ENCODE data around the gene LRIG1.

Gene LRIG1

GRCh38 chr3:66437341-66437929 is 63.4 kb downstream of the LRIG1 start:
- H3K4me1 ChIP-seq (ENCODE audit: low read length), result peaks cover 15% of the 10 kb centered on the region

GRCh38 chr3:66435989-66436388 is 64.8 kb downstream of the LRIG1 start:
- no peak overlapping the region for H3K4me2 ChIP-seq (ENCODE audit: low read length)
- H3K4me3 ChIP-seq (ENCODE audit: low read length), result no peak overlapping the region
- H3K79me2 ChIP-seq (ENCODE audit: low read length), result peaks cover 16% of the 10 kb centered on the region

More at GRCh38 chr3:66437341-66437929, 63.4 kb downstream of the LRIG1 start:
- peaks cover 7% of the 10 kb centered on the region; the same call in 1 of the 2 replicates for H4K20me1 ChIP-seq (ENCODE audit: insufficient read depth, low read length)
- H3K27me3 ChIP-seq (ENCODE audit: low read depth, low read length), result no peaks in the 10 kb centered on the region
- H3K27ac ChIP-seq (ENCODE audit: low read length), result no peak overlapping the region
- no peak overlapping the region for H3K4me3 ChIP-seq (ENCODE audit: low read length)
- peaks cover 12% of the 10 kb centered on the region for H3K79me2 ChIP-seq (ENCODE audit: low read length)
- no peak overlapping the region for H3K9ac ChIP-seq (ENCODE audit: low read length)
- H3K36me3 ChIP-seq (replicated peaks; ENCODE audit: low read depth, low read length), result peaks cover 5% of the 10 kb centered on the region
- TF ChIP-seq EZH2phosphoT487 (IDR thresholded peaks at IDR 0.05; ENCODE audit: low read depth) (no peak), CTCF (IDR thresholded peaks at IDR 0.05; ENCODE audit: low read depth, low read length) (no peak)
- H3K4me2 ChIP-seq (ENCODE audit: low read length), result no peak overlapping the region
- no peak overlapping the region for H2AFZ ChIP-seq (ENCODE audit: low read depth, low read length)
- no peaks in the 10 kb centered on the region for H3K9me3 ChIP-seq (ENCODE audit: insufficient read depth, low read length)

GRCh38 chr3:66434726-66435125 is 66.1 kb downstream of the LRIG1 start:
- Histone ChIP-seq H2AFZ (ENCODE audit: low read depth, low read length) (no peak overlapping the region), H3K27me3 (ENCODE audit: low read depth, low read length) (no peaks in the 10 kb centered on the region), H3K27ac (ENCODE audit: low read length) (no peak overlapping the region), H3K36me3 (replicated peaks; ENCODE audit: low read depth, low read length) (peaks cover 13% of the 10 kb centered on the region), H3K9me3 (ENCODE audit: insufficient read depth, low read length) (no peaks in the 10 kb centered on the region), H3K4me2 (ENCODE audit: low read length) (no peak overlapping the region), H3K79me2 (ENCODE audit: low read length) (peaks cover 25% of the 10 kb centered on the region), H4K20me1 (ENCODE audit: insufficient read depth, low read length) (peaks cover 11% of the 10 kb centered on the region; the same call in 1 of the 2 replicates), H3K4me1 (ENCODE audit: low read length) (peaks cover 4% of the 10 kb centered on the region), H3K4me3 (ENCODE audit: low read length) (no peak overlapping the region), H3K9ac (ENCODE audit: low read length) (no peak overlapping the region)
- TF ChIP-seq CTCF (IDR thresholded peaks at IDR 0.05; ENCODE audit: low read depth, low read length), result no peak
- TF ChIP-seq EZH2phosphoT487 (IDR thresholded peaks at IDR 0.05; ENCODE audit: low read depth), result no peak

More at GRCh38 chr3:66435989-66436388, 64.8 kb downstream of the LRIG1 start:
- H3K27me3 ChIP-seq (ENCODE audit: low read depth, low read length), result no peaks in the 10 kb centered on the region
- H3K4me1 ChIP-seq (ENCODE audit: low read length), result peaks cover 15% of the 10 kb centered on the region
- TF ChIP-seq CTCF (IDR thresholded peaks at IDR 0.05; ENCODE audit: low read depth, low read length) (no peak), EZH2phosphoT487 (IDR thresholded peaks at IDR 0.05; ENCODE audit: low read depth) (no peak)
- H2AFZ ChIP-seq (ENCODE audit: low read depth, low read length), result no peak overlapping the region
- H4K20me1 ChIP-seq (ENCODE audit: insufficient read depth, low read length), result peaks cover 7% of the 10 kb centered on the region; the same call in 1 of the 2 replicates
- no peak overlapping the region for H3K27ac ChIP-seq (ENCODE audit: low read length)
- no peaks in the 10 kb centered on the region for H3K9me3 ChIP-seq (ENCODE audit: insufficient read depth, low read length)
- no peak overlapping the region for H3K9ac ChIP-seq (ENCODE audit: low read length)
- peaks cover 14% of the 10 kb centered on the region for H3K36me3 ChIP-seq (replicated peaks; ENCODE audit: low read depth, low read length)

GRCh38 chr3:66433522-66433782 is 67.4 kb downstream of the LRIG1 start:
- Histone ChIP-seq H2AFZ (ENCODE audit: low read depth, low read length) (no peak overlapping the region), H3K9me3 (ENCODE audit: insufficient read depth, low read length) (no peaks in the 10 kb centered on the region), H3K27ac (ENCODE audit: low read length) (no peak overlapping the region), H3K4me2 (ENCODE audit: low read length) (no peak overlapping the region), H4K20me1 (ENCODE audit: insufficient read depth, low read length) (peaks cover 11% of the 10 kb centered on the region; the same call in 1 of the 2 replicates), H3K9ac (ENCODE audit: low read length) (no peak overlapping the region), H3K4me3 (ENCODE audit: low read length) (no peak overlapping the region), H3K27me3 (ENCODE audit: low read depth, low read length) (no peaks in the 10 kb centered on the region), H3K4me1 (ENCODE audit: low read length) (peaks cover 6% of the 10 kb centered on the region), H3K79me2 (ENCODE audit: low read length) (peaks cover 34% of the 10 kb centered on the region), H3K36me3 (replicated peaks; ENCODE audit: low read depth, low read length) (peaks cover 13% of the 10 kb centered on the region)
- TF ChIP-seq CTCF (IDR thresholded peaks at IDR 0.05; ENCODE audit: low read depth, low read length) (no peak), EZH2phosphoT487 (IDR thresholded peaks at IDR 0.05; ENCODE audit: low read depth) (no peak)

Data from OCI-LY3 (cell line).